Endodermal cell (in vitro differentiated cells): ENCODE measurements around the gene SERPINI1. TPM values are rescaled to one million over a fixed set of nuclear protein-coding genes. Genes with fewer than 3 reads are reported as not detected.

Experiments
- DNase-seq: peaks from one replicate; pipeline ENCODE4 v3.0.0-alpha.2; 2017
- H3K27ac ChIP-seq: 2 replicates; pipeline ENCODE4 v1.5.1; 2013; ENCODE audit warnings: mild to moderate bottlenecking, low read depth, low read length, moderate library complexity
- H3K27me3 ChIP-seq: 2 replicates; pipeline ENCODE4 v1.6.1; 2013; ENCODE audit warnings: mild to moderate bottlenecking, low read length, moderate library complexity; ENCODE audit not compliant: insufficient read depth, control insufficient read depth, poor library complexity, severe bottlenecking
- H3K36me3 ChIP-seq: 2 replicates; pipeline ENCODE4 v1.7.0; 2013; ENCODE audit warnings: mild to moderate bottlenecking, low read length, moderate library complexity; ENCODE audit not compliant: control insufficient read depth, insufficient read depth
- H3K4me1 ChIP-seq: one replicate; pipeline ENCODE4 v1.7.0; 2013; ENCODE audit warnings: low read length; ENCODE audit not compliant: control insufficient read depth, insufficient read depth
- H3K4me3 ChIP-seq: 2 replicates; pipeline ENCODE4 v1.5.1; 2013; ENCODE audit warnings: mild to moderate bottlenecking, low read length, moderate library complexity
- H3K9ac ChIP-seq: 2 replicates; pipeline ENCODE4 v1.6.1; 2013; ENCODE audit warnings: mild to moderate bottlenecking, low read length, moderate library complexity; ENCODE audit not compliant: poor library complexity, severe bottlenecking; ENCODE audit errors: extremely low read depth
- H3K9me3 ChIP-seq: 2 replicates; pipeline ENCODE4 v1.6.1; 2013; ENCODE audit warnings: mild to moderate bottlenecking, low read length, moderate library complexity; ENCODE audit not compliant: control insufficient read depth
- H3K27ac Mint-ChIP-seq: 2 replicates; pipeline ENCODE4 v1.8.0; 2020; ENCODE audit warnings: mixed read lengths
- H3K27me3 Mint-ChIP-seq: 2 replicates; pipeline ENCODE4 v1.8.0; 2021; ENCODE audit warnings: mild to moderate bottlenecking, mixed read lengths; ENCODE audit not compliant: insufficient read depth
- H3K36me3 Mint-ChIP-seq: 2 replicates; pipeline ENCODE4 v1.8.0; 2020; ENCODE audit warnings: low read depth, mixed read lengths
- H3K4me1 Mint-ChIP-seq: 2 replicates; pipeline ENCODE4 v1.8.0; 2020; ENCODE audit warnings: mixed read lengths
- H3K4me3 Mint-ChIP-seq: 2 replicates; pipeline ENCODE4 v1.8.0; 2020; ENCODE audit warnings: mild to moderate bottlenecking, moderate library complexity, mixed read lengths
- H3K9me3 Mint-ChIP-seq: 2 replicates; pipeline ENCODE4 v1.8.0; 2020; ENCODE audit warnings: mild to moderate bottlenecking, mixed read lengths
- WGBS, 2 experiments: methylation state at CpG; one replicate each; pipeline versions ENCODE4 v1.1.5 to v1.1.7; 2013; ENCODE audit warnings: missing lambda C conversion rate in 2 of 2, mixed read lengths in 1 of 2; ENCODE audit not compliant: insufficient coverage in 1 of 2, insufficient read length in 1 of 2; 5-methylcytosine and 5-hydroxymethylcytosine counted together
- total RNA-seq, 2 donors: library from RNA; stranded (reverse); fragmentation: NEBNext Ultra II Directional in 1 of 2; extraction: Animal tissue kit (Norgen Biotek cat#: 25700) in 1 of 2; gene quantifications; 2 replicates in 1 of 2; 3 replicates in 1 of 2; pipeline ENCODE4 v1.2.1, GENCODE V29; 2021
- TF ChIP-seq, protein P1 (sequence below): fragments of 200-600 bp; sonication (generic); conservative IDR thresholded peaks from 2 replicates; pipeline ENCODE4 v1.5.0; 2021; ENCODE audit warnings: antibody characterized with exemption, mild to moderate bottlenecking

The SERPINI1 gene
- total RNA-seq, 2 donors from 2014 or later, result 16.1 to 21.2 TPM

DNA sequence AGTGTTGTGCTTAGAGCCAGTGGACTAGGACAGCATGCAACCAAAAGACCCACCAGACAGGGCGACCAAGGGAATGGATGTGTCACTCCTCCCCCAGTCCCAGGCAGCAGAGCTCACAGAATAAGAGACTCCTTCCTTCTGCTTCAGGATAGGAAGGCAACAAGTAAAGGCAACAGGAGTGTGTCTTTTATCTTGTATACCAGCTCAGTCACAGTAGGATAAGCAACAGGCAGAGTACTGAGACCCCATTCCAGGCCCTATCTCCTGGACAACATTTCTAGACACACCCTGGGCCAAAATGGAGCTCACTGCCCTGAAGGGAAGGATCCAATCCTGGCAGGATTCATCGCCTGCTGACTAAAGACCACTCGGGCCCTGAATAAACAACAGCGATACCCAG lies 25.8 kb upstream of the SERPINI1 start:
- WGBS, 2 experiments, result 97 to 100% methylated on average over 3 to 4 of the region's 4 CpGs
- Mint-ChIP-seq H3K27ac (peak overlapping the region; percentile 49), H3K4me3 (no peak overlapping the region)

DNA sequence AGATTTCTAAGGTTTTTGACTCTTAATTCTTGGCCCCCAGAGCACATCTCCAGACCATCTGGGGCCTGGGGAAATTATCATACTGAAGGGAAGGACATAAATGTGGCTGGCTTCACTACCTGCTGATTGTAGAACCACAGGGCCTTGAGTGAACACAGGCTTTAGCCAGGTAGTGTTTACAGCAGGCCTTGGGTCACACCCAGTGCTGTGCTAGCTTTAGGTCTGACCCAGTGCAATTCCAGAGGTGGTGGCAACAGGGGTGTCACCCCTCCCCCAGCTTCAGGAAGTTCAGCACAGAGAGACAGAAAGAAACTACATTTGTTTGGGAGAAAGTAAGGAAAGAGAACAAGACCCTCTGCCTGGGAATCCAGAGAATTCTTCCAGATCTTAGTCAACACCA lies 25.0 kb upstream of the SERPINI1 start:
- peaks cover 25% of the 10 kb centered on the region for H3K9me3 ChIP-seq
- H3K4me3 ChIP-seq, result no peak overlapping the region
- no peaks in the 10 kb centered on the region for H3K27me3 ChIP-seq
- no peaks in the 10 kb centered on the region for H3K27me3 Mint-ChIP-seq
- no peak overlapping the region for H3K9ac ChIP-seq
- peak overlapping the region; percentile 49 for H3K27ac Mint-ChIP-seq
- peaks cover 5% of the 10 kb centered on the region for H3K4me1 ChIP-seq
- H3K9me3 Mint-ChIP-seq, result peaks cover 18% of the 10 kb centered on the region
- H3K4me3 Mint-ChIP-seq, result no peak overlapping the region
- H3K36me3 ChIP-seq, result peaks cover 82% of the 10 kb centered on the region
- H3K4me1 Mint-ChIP-seq, result peaks cover 46% of the 10 kb centered on the region
- TF ChIP-seq, protein P1, sequence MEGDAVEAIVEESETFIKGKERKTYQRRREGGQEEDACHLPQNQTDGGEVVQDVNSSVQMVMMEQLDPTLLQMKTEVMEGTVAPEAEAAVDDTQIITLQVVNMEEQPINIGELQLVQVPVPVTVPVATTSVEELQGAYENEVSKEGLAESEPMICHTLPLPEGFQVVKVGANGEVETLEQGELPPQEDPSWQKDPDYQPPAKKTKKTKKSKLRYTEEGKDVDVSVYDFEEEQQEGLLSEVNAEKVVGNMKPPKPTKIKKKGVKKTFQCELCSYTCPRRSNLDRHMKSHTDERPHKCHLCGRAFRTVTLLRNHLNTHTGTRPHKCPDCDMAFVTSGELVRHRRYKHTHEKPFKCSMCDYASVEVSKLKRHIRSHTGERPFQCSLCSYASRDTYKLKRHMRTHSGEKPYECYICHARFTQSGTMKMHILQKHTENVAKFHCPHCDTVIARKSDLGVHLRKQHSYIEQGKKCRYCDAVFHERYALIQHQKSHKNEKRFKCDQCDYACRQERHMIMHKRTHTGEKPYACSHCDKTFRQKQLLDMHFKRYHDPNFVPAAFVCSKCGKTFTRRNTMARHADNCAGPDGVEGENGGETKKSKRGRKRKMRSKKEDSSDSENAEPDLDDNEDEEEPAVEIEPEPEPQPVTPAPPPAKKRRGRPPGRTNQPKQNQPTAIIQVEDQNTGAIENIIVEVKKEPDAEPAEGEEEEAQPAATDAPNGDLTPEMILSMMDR, result no peak
- H3K27ac ChIP-seq, result no peak overlapping the region
- DNase-seq, result no peak
- H3K36me3 Mint-ChIP-seq, result peaks cover 70% of the 10 kb centered on the region

More for the DNA sequence above, 25.8 kb upstream of the SERPINI1 start:
- no peak overlapping the region for H3K4me3 ChIP-seq
- peaks cover 21% of the 10 kb centered on the region for H3K9me3 ChIP-seq
- no peak overlapping the region for H3K9ac ChIP-seq
- peaks cover 49% of the 10 kb centered on the region for H3K4me1 Mint-ChIP-seq
- TF ChIP-seq, protein P1, result no peak
- peaks cover 62% of the 10 kb centered on the region for H3K36me3 Mint-ChIP-seq
- H3K27me3 Mint-ChIP-seq, result no peaks in the 10 kb centered on the region
- DNase-seq, result no peak
- H3K36me3 ChIP-seq, result peaks cover 74% of the 10 kb centered on the region
- peaks cover 5% of the 10 kb centered on the region for H3K4me1 ChIP-seq
- H3K27me3 ChIP-seq, result no peaks in the 10 kb centered on the region
- peaks cover 18% of the 10 kb centered on the region for H3K9me3 Mint-ChIP-seq
- H3K27ac ChIP-seq, result no peak overlapping the region

DNA sequence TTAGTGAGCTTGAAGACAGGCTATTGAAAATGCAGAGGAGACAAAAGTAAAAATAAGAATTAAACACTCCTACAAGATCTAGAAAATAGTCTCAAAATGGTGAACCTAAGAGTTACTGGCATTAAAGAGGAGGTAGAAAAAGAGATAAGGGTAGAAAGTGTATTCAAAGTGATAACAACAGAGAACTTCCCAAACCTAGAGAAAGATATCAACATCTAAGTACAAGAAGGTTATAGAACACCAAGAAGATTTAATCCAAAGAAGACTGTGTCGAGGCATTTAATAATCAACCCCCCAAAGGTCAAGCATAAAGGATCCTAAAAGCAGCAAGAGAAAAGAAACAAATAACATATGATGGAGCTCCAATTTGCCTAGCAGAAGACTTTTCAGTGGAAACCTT lies 24.1 kb upstream of the SERPINI1 start:
- Mint-ChIP-seq H3K9me3 (peaks cover 18% of the 10 kb centered on the region), H3K4me1 (peaks cover 41% of the 10 kb centered on the region), H3K27me3 (no peaks in the 10 kb centered on the region), H3K36me3 (peaks cover 77% of the 10 kb centered on the region), H3K4me3 (no peak overlapping the region), H3K27ac (no peak overlapping the region)
- Histone ChIP-seq H3K4me1 (peaks cover 5% of the 10 kb centered on the region), H3K27me3 (no peaks in the 10 kb centered on the region), H3K9ac (no peak overlapping the region), H3K9me3 (peaks cover 25% of the 10 kb centered on the region), H3K36me3 (peaks cover 83% of the 10 kb centered on the region), H3K4me3 (peak overlapping the region; percentile 5), H3K27ac (no peak overlapping the region)
- TF ChIP-seq, protein P1, result no peak
- DNase-seq, result no peak
- 94% methylated on average over 1 of the region's 1 CpG; no CpG with 5 or more reads in 1 of the 2 experiments for WGBS, 2 experiments
